Adrenal gland (tissue), 12 donors: Measurements from ENCODE around the gene BSCL2. TPM values are rescaled to one million over a fixed set of nuclear protein-coding genes. Genes with fewer than 3 reads are reported as not detected.

ENCODE experiments used
- DNase-seq, 7 donors: peaks; one replicate each; pipeline ENCODE4 v3.0.0-alpha.2; 2019 to 2020
- H3K27ac ChIP-seq, 5 donors: fragments of 200-600 bp; sonication (generic) in 4 of 5; 1 replicate in 3 of 5; 2 replicates in 2 of 5; pipeline versions ENCODE4 v1.5.1 to v1.8.0; 2016 to 2020; ENCODE audit warnings: mild to moderate bottlenecking in 1 of 5
- H3K27me3 ChIP-seq: fragments of 200-600 bp; 2 replicates; pipeline ENCODE4 v1.8.0; 2021
- H3K36me3 ChIP-seq, 2 donors: fragments of 200-600 bp; replicated peaks in 1 of 2; 1 replicate in 1 of 2; 2 replicates in 1 of 2; pipeline versions ENCODE4 v1.5.1 to v1.8.0; 2018 to 2022
- H3K4me1 ChIP-seq, 2 donors: fragments of 200-600 bp; replicated peaks in 1 of 2; 1 replicate in 1 of 2; 2 replicates in 1 of 2; pipeline versions ENCODE4 v1.5.1 to v1.8.0; 2018 to 2021
- H3K4me3 ChIP-seq, 4 donors: fragments of 200-600 bp; sonication (generic) in 3 of 4; one replicate each; pipeline ENCODE4 v1.5.1; 2016 to 2018
- H3K9me3 ChIP-seq, 3 donors: fragments of 200-600 bp; sonication (generic) in 1 of 3; replicated peaks in 1 of 3; 1 replicate in 2 of 3; 2 replicates in 1 of 3; pipeline versions ENCODE4 v1.5.1 to v1.8.0; 2016 to 2021
- CTCF ChIP-seq, 6 experiments: fragments of 450-650 bp in 4 of 6; fragments of 200-600 bp in 2 of 6; sonication (generic) in 1 of 6; IDR thresholded peaks; 1 replicate in 5 of 6; 2 replicates in 1 of 6; pipeline versions ENCODE4 v1.5.1 to v1.8.0; 2016 to 2021; ENCODE audit warnings: antibody characterized with exemption in 6 of 6, mild to moderate bottlenecking in 2 of 6, moderate library complexity in 1 of 6
- POLR2A ChIP-seq, 2 donors: fragments of 450-650 bp; IDR thresholded peaks; one replicate each; pipeline ENCODE4 v1.6.1; 2017; ENCODE audit warnings: antibody characterized with exemption in 2 of 2, mild to moderate bottlenecking in 2 of 2, moderate library complexity in 1 of 2
- WGBS, 4 donors: extraction: QIAGEN DNeasy Blood & Tissue Kit in 2 of 4; methylation state at CpG; one replicate each; pipeline versions ENCODE4 v1.1.5 to v1.1.7; 2013 to 2017; 5-methylcytosine and 5-hydroxymethylcytosine counted together
- intact Hi-C, 2 donors: fragments of 100-400 bp; cut with DNase I; formaldehyde crosslinking; loops; one replicate each; pipeline versions ENCODE4 v1.14.1 to v1.15.0; 2022 to 2023
- polyA plus RNA-seq, 3 donors: library from polyadenylated mRNA; stranded (reverse); fragments of 200-250 nt in 2 of 3; fragments of 350-450 nt in 1 of 3; fragmentation: Illumina TruSeq in 1 of 3; extraction: RNeasy Lipid Tissue Mini Kit (QIAGEN cat#74804) in 1 of 3; gene quantifications; one replicate each; pipeline ENCODE4 v1.2.3, GENCODE V29; 2013 to 2014
- small RNA-seq, 2 donors: library from RNA; depleted of rRNA; stranded (forward); fragments of <200 nt; gene quantifications; one replicate each; pipeline ENCODE3, GENCODE V24; 2016
- total RNA-seq, 9 donors: library from RNA; depleted of rRNA in 4 of 9; stranded (reverse); fragments of >200 nt in 4 of 9; fragments of 120-200 nt in 1 of 9; fragmentation: NEBNext Ultra II Directional in 1 of 9; extraction: Animal tissue kit (Norgen Biotek cat#: 25700) in 1 of 9; gene quantifications; one replicate each; pipeline versions ENCODE4 v1.1.0 to v1.2.4, GENCODE V29; 2013 to 2023
- donor health status: healthy with polysubstance abuse.
- donor health status: Bipolar disorder and iron deficiency.
- donor health status: DM: yes; HTN: yes; CAD: no.
- donor health status: DM: no; HTN: no; CAD: no.
- donor health status: DM: no; HTN: no; CAD: no.
- donor health status: DM: yes; HTN: yes; CAD: no.

The BSCL2 gene
- total and polyA plus RNA-seq, 12 donors, result 77.6 to 653 (median 131) TPM

GRCh38 chr11:62644220-62644619 is 63.0 kb downstream of the BSCL2 start:
- Histone ChIP-seq H3K27me3 (no peaks in the 10 kb centered on the region), H3K9me3 (no peaks in the 10 kb centered on the region), H3K36me3 (peaks cover 0 to 35% of the 10 kb centered on the region in 2 donors), H3K4me1 (peaks cover 11 to 23% of the 10 kb centered on the region in 2 donors), H3K4me3 (no peak overlapping the region), H3K27ac (no peak overlapping the region)
- TF ChIP-seq CTCF (IDR thresholded peaks at IDR 0.05) (no peak), POLR2A (IDR thresholded peaks at IDR 0.05) (no peak)
- no peak for DNase-seq
- 79 to 85% (median 81%) methylated on average over 8 of the region's 8 CpGs for WGBS, 4 donors
- intact Hi-C loops, result no loop called here

Small RNA genes within 50 kb of the gene (small RNA-seq; reads per million reads assigned to genes)
- 0 reads per million in 2 donors for gene SNORA57

Other genes with a start within 250 kb of the BSCL2 start
- 100 to 1,000 TPM in 8 of 9 donors, 10 to 100 TPM in 1; 54.2 to 307 (median 195) TPM for gene AHNAK, start 160.6 kb downstream of the BSCL2 start, total RNA-seq
- gene AHNAK, start 160.6 kb downstream of the BSCL2 start, polyA plus RNA-seq, result 10 to 100 TPM; 32.0 to 35.4 (median 32.7) TPM
- 1,000 to 10,000 TPM in 7 of 9 donors, 100 to 1,000 TPM in 2; 943 to 1,585 (median 1,192) TPM for gene EEF1G, start 133.5 kb downstream of the BSCL2 start, total RNA-seq
- 1,000 to 10,000 TPM in 1 of 3 donors, 100 to 1,000 TPM in 2; 646 to 1,257 (median 934) TPM for gene EEF1G, start 133.5 kb downstream of the BSCL2 start, polyA plus RNA-seq
- gene TUT1, start 115.9 kb downstream of the BSCL2 start, total RNA-seq, result 10 to 100 TPM in 7 of 9 donors, 1 to 10 TPM in 2; 7.0 to 32.4 (median 14.9) TPM
- gene TUT1, start 115.9 kb downstream of the BSCL2 start, polyA plus RNA-seq, result 10 to 100 TPM in 2 of 3 donors, 1 to 10 TPM in 1; 9.4 to 67.6 (median 34.0) TPM
- 10 to 100 TPM; 63.9 to 97.3 (median 73.6) TPM for gene MTA2, start 105.6 kb downstream of the BSCL2 start, total RNA-seq
- 10 to 100 TPM; 66.5 to 82.4 (median 73.5) TPM for gene MTA2, start 105.6 kb downstream of the BSCL2 start, polyA plus RNA-seq
- 10 to 100 TPM; 13.0 to 97.9 (median 35.4) TPM for gene EML3, start 94.6 kb downstream of the BSCL2 start, total RNA-seq
- 100 to 1,000 TPM in 2 of 3 donors, 1 to 10 TPM in 1; 9.7 to 198 (median 139) TPM for gene EML3, start 94.6 kb downstream of the BSCL2 start, polyA plus RNA-seq
- gene ROM1, start 94.2 kb downstream of the BSCL2 start, total RNA-seq, result 10 to 100 TPM in 3 of 9 donors, 1 to 10 TPM in 6; 1.6 to 22.3 (median 4.9) TPM
- gene ROM1, start 94.2 kb downstream of the BSCL2 start, polyA plus RNA-seq, result 10 to 100 TPM in 2 of 3 donors, 1 to 10 TPM in 1; 5.1 to 11.3 (median 11.1) TPM
- gene B3GAT3, start 85.4 kb downstream of the BSCL2 start, total RNA-seq, result 10 to 100 TPM; 25.3 to 56.6 (median 34.5) TPM
- gene B3GAT3, start 85.4 kb downstream of the BSCL2 start, polyA plus RNA-seq, result 10 to 100 TPM in 2 of 3 donors, 1 to 10 TPM in 1; 5.9 to 83.3 (median 60.6) TPM
- 100 to 1,000 TPM; 105 to 304 (median 182) TPM for gene GANAB, start 60.8 kb downstream of the BSCL2 start, total RNA-seq
- gene GANAB, start 60.8 kb downstream of the BSCL2 start, polyA plus RNA-seq, result 100 to 1,000 TPM in 1 of 3 donors, 10 to 100 TPM in 2; 90.9 to 177 (median 94.0) TPM
- gene INTS5, start 54.1 kb downstream of the BSCL2 start, total RNA-seq, result 10 to 100 TPM in 8 of 9 donors, 1 to 10 TPM in 1; 9.6 to 32.3 (median 25.0) TPM
- 1 to 10 TPM; 4.4 to 7.5 (median 4.6) TPM for gene INTS5, start 54.1 kb downstream of the BSCL2 start, polyA plus RNA-seq
- 10 to 100 TPM; 42.8 to 87.3 (median 49.8) TPM for gene C11orf98, start 42.2 kb downstream of the BSCL2 start, total RNA-seq
- gene C11orf98, start 42.2 kb downstream of the BSCL2 start, polyA plus RNA-seq, result 100 to 1,000 TPM in 2 of 3 donors, 10 to 100 TPM in 1; 95.8 to 142 (median 104) TPM
- 10 to 100 TPM in 3 of 9 donors, 1 to 10 TPM in 5, not detected in 1; 2.8 to 15.6 (median 8.3) TPM for gene CSKMT, start 42.1 kb downstream of the BSCL2 start, total RNA-seq
- gene CSKMT, start 42.1 kb downstream of the BSCL2 start, polyA plus RNA-seq, result 10 to 100 TPM in 2 of 3 donors, 1 to 10 TPM in 1; 1.9 to 37.2 (median 20.6) TPM
- gene UQCC3, start 35.8 kb downstream of the BSCL2 start, total RNA-seq, result 10 to 100 TPM; 10.2 to 21.3 (median 15.2) TPM
- gene UQCC3, start 35.8 kb downstream of the BSCL2 start, polyA plus RNA-seq, result 10 to 100 TPM in 2 of 3 donors, 1 to 10 TPM in 1; 2.2 to 25.7 (median 25.7) TPM
- 10 to 100 TPM in 3 of 9 donors, 1 to 10 TPM in 6; 1.1 to 22.0 (median 8.4) TPM for gene LBHD1, start 35.2 kb downstream of the BSCL2 start, total RNA-seq
- gene LBHD1, start 35.2 kb downstream of the BSCL2 start, polyA plus RNA-seq, result 10 to 100 TPM; 16.5 to 30.4 (median 17.5) TPM
- gene UBXN1, start 28.4 kb downstream of the BSCL2 start, total RNA-seq, result 100 to 1,000 TPM in 6 of 9 donors, 10 to 100 TPM in 3; 81.3 to 308 (median 139) TPM
- gene UBXN1, start 28.4 kb downstream of the BSCL2 start, polyA plus RNA-seq, result 100 to 1,000 TPM; 114 to 225 (median 177) TPM
- gene LRRN4CL, start 17.9 kb downstream of the BSCL2 start, total RNA-seq, result 10 to 100 TPM in 6 of 9 donors, 1 to 10 TPM in 3; 3.1 to 29.9 (median 13.6) TPM
- 1 to 10 TPM; 5.7 to 9.3 (median 6.4) TPM for gene LRRN4CL, start 17.9 kb downstream of the BSCL2 start, polyA plus RNA-seq
- 1 to 10 TPM in 3 of 9 donors, under 1 TPM in 4, not detected in 2; 0.39 to 3.2 (median 0.96) TPM for gene GNG3, start 252 bp upstream of the BSCL2 start, total RNA-seq
- 10 to 100 TPM in 1 of 3 donors, 1 to 10 TPM in 2; 4.1 to 15.7 (median 6.4) TPM for gene GNG3, start 252 bp upstream of the BSCL2 start, polyA plus RNA-seq
- 10 to 100 TPM in 8 of 9 donors, 1 to 10 TPM in 1; 9.6 to 34.5 (median 17.6) TPM for gene HNRNPUL2, start 20.0 kb upstream of the BSCL2 start, total RNA-seq
- gene HNRNPUL2, start 20.0 kb upstream of the BSCL2 start, polyA plus RNA-seq, result 10 to 100 TPM; 23.8 to 40.2 (median 38.1) TPM
- gene TTC9C, start 21.1 kb upstream of the BSCL2 start, total RNA-seq, result 10 to 100 TPM; 10.7 to 45.0 (median 27.0) TPM
- gene TTC9C, start 21.1 kb upstream of the BSCL2 start, polyA plus RNA-seq, result 10 to 100 TPM; 36.7 to 93.9 (median 46.3) TPM
- 10 to 100 TPM in 6 of 9 donors, 1 to 10 TPM in 3; 6.9 to 19.5 (median 13.6) TPM for gene ZBTB3, start 46.7 kb upstream of the BSCL2 start, total RNA-seq
- 1 to 10 TPM; 3.0 to 5.6 (median 3.3) TPM for gene ZBTB3, start 46.7 kb upstream of the BSCL2 start, polyA plus RNA-seq
- 100 to 1,000 TPM in 1 of 9 donors, 10 to 100 TPM in 8; 58.2 to 195 (median 79.8) TPM for gene POLR2G, start 54.2 kb upstream of the BSCL2 start, total RNA-seq
- gene POLR2G, start 54.2 kb upstream of the BSCL2 start, polyA plus RNA-seq, result 100 to 1,000 TPM in 2 of 3 donors, 10 to 100 TPM in 1; 67.6 to 109 (median 108) TPM
- 10 to 100 TPM; 18.3 to 42.3 (median 25.9) TPM for gene TAF6L, start 64.0 kb upstream of the BSCL2 start, total RNA-seq
- 10 to 100 TPM; 10.8 to 98.1 (median 41.2) TPM for gene TAF6L, start 64.0 kb upstream of the BSCL2 start, polyA plus RNA-seq
- gene TMEM179B, start 80.0 kb upstream of the BSCL2 start, total RNA-seq, result 100 to 1,000 TPM in 3 of 9 donors, 10 to 100 TPM in 6; 55.4 to 217 (median 72.6) TPM
- 10 to 100 TPM; 37.2 to 97.7 (median 66.6) TPM for gene TMEM179B, start 80.0 kb upstream of the BSCL2 start, polyA plus RNA-seq
- gene TMEM223, start 84.6 kb upstream of the BSCL2 start, total RNA-seq, result 10 to 100 TPM; 12.6 to 49.1 (median 24.7) TPM
- 10 to 100 TPM; 32.0 to 41.3 (median 32.5) TPM for gene TMEM223, start 84.6 kb upstream of the BSCL2 start, polyA plus RNA-seq
- 100 to 1,000 TPM in 1 of 9 donors, 10 to 100 TPM in 8; 32.8 to 134 (median 58.8) TPM for gene NXF1, start 98.0 kb upstream of the BSCL2 start, total RNA-seq
- gene NXF1, start 98.0 kb upstream of the BSCL2 start, polyA plus RNA-seq, result 100 to 1,000 TPM in 2 of 3 donors, 10 to 100 TPM in 1; 87.0 to 274 (median 231) TPM
- 10 to 100 TPM; 22.2 to 59.9 (median 37.3) TPM for gene STX5, start 124.6 kb upstream of the BSCL2 start, total RNA-seq
- 10 to 100 TPM; 19.7 to 52.4 (median 22.4) TPM for gene STX5, start 124.6 kb upstream of the BSCL2 start, polyA plus RNA-seq
- gene TEX54, start 125.4 kb upstream of the BSCL2 start, total RNA-seq, result not detected
- 1 to 10 TPM in 1 of 3 donors, under 1 TPM in 1, not detected in 1; 0.27 to 1.4 TPM for gene TEX54, start 125.4 kb upstream of the BSCL2 start, polyA plus RNA-seq
- gene WDR74, start 132.2 kb upstream of the BSCL2 start, total RNA-seq, result 10 to 100 TPM; 21.7 to 58.0 (median 37.9) TPM
- gene WDR74, start 132.2 kb upstream of the BSCL2 start, polyA plus RNA-seq, result 100 to 1,000 TPM in 2 of 3 donors, 10 to 100 TPM in 1; 35.4 to 119 (median 102) TPM
- 100 to 1,000 TPM; 103 to 398 (median 170) TPM for gene SLC3A2, start 173.5 kb upstream of the BSCL2 start, total RNA-seq
- gene SLC3A2, start 173.5 kb upstream of the BSCL2 start, polyA plus RNA-seq, result 100 to 1,000 TPM; 123 to 221 (median 155) TPM
- 1 to 10 TPM in 2 of 9 donors, under 1 TPM in 2, not detected in 5; 0.22 to 3.0 (median 1.8) TPM for gene CHRM1, start 213.9 kb upstream of the BSCL2 start, total RNA-seq
- 1 to 10 TPM; 1.4 to 3.8 (median 1.8) TPM for gene CHRM1, start 213.9 kb upstream of the BSCL2 start, polyA plus RNA-seq